ENCODE data around the gene DDX52. TPM values are rescaled to one million over a fixed set of nuclear protein-coding genes. Genes with fewer than 3 reads are reported as not detected.

Gene DDX52
- total and polyA plus RNA-seq, 2 of the 13 experiments (the other 11 are each of a cell fraction or from before 2014, with no cell fraction given), result 8.9 to 36.1 TPM

DNA sequence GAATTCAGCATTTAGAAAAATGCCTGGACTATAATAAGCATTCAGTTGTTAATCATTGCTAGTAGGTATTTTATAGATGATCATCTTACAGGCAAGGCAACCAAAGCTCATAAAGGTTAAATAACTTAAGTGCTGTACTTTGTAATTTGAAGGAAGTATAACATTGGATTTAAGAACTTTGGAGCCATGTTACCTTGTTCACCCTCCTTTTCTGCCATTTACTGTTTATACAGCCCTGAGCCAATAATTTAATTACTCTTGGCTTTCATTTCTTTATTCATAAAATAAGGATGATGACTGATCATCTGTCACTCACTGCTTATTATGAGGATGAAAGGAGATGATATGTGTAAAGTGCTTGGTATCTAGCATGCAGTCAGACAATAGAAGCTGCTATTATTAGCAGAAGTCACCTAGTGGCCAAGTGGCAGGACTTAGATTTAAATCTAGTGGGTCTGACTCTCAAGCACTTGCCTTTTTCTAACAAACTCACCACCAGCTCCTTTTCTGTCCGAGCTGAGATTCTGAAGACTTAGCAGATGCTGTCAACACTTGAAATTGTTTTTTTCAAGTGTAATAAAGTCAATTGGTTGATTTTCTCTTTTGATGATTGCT lies 18.3 kb upstream of the DDX52 start:
- 20% methylated on average over 1 of the region's 1 CpG for WGBS (ENCODE audit: low lambda C conversion rate)
- FAIRE-seq (no peak), ATAC-seq (no peak), DNase-seq (ENCODE audit: low spot score) (no peak)
- Histone ChIP-seq H3K36me3 (replicated peaks in 1 of 2; ENCODE audit: control insufficient read depth in 1 of 2, insufficient read depth in 2 of 2, low read length in 2 of 2) (no peaks in the 10 kb centered on the region), H3K79me2 (ENCODE audit: insufficient read depth, low read length) (no peaks in the 10 kb centered on the region), H3K9ac (ENCODE audit: insufficient read depth, low read depth, low read length) (no peak overlapping the region), H3K9me3 (ENCODE audit: low read length) (no peaks in the 10 kb centered on the region), H3K4me2 (ENCODE audit: low read depth, low read length) (no peak overlapping the region), H4K20me1 (ENCODE audit: insufficient read depth, low read length) (no peaks in the 10 kb centered on the region), H3K4me3 (replicated peaks in 1 of 3; ENCODE audit: insufficient read depth in 1 of 3, low read depth in 2 of 3, low read length in 3 of 3) (no peak overlapping the region), H2AFZ (ENCODE audit: low read length) (no peak overlapping the region), H3K4me1 (ENCODE audit: insufficient read depth, low read length) (peaks cover 23% of the 10 kb centered on the region), H3K27ac (ENCODE audit: extremely low read length, insufficient read depth, low read length) (no peak overlapping the region), H3K27me3 (ENCODE audit: control insufficient read depth in 1 of 2, insufficient read depth in 2 of 2, low read length in 2 of 2) (no peaks in the 10 kb centered on the region)
- POLR2A ChIA-PET, result interaction anchor here (0.9 to 2.3 kb wide), 2 partner anchors 10 to 47 kb away, joined by 3 to 7 read pairs; no protein-coding TSS in a partner anchor
- CTCF ChIA-PET (ENCODE audit: low intra/inter-chr PET ratio, low total read pairs), result no interaction called here
- TF ChIP-seq, protein P1, sequence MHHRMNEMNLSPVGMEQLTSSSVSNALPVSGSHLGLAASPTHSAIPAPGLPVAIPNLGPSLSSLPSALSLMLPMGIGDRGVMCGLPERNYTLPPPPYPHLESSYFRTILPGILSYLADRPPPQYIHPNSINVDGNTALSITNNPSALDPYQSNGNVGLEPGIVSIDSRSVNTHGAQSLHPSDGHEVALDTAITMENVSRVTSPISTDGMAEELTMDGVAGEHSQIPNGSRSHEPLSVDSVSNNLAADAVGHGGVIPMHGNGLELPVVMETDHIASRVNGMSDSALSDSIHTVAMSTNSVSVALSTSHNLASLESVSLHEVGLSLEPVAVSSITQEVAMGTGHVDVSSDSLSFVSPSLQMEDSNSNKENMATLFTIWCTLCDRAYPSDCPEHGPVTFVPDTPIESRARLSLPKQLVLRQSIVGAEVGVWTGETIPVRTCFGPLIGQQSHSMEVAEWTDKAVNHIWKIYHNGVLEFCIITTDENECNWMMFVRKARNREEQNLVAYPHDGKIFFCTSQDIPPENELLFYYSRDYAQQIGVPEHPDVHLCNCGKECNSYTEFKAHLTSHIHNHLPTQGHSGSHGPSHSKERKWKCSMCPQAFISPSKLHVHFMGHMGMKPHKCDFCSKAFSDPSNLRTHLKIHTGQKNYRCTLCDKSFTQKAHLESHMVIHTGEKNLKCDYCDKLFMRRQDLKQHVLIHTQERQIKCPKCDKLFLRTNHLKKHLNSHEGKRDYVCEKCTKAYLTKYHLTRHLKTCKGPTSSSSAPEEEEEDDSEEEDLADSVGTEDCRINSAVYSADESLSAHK (CRISPR knock-in tag; IDR thresholded peaks at IDR 0.05; ENCODE audit: borderline replicate concordance), result no peak
- no peak for TF ChIP-seq SAFB2 (CRISPR knock-in tag; IDR thresholded peaks at IDR 0.05; ENCODE audit: borderline replicate concordance, low read depth)
- TF ChIP-seq ZNF496 (CRISPR knock-in tag; IDR thresholded peaks at IDR 0.05; ENCODE audit: insufficient replicate concordance), result no peak
- TF ChIP-seq ZNF513 (CRISPR knock-in tag; conservative IDR thresholded peaks at IDR 0.05), result no peak
- TF ChIP-seq, protein P2, sequence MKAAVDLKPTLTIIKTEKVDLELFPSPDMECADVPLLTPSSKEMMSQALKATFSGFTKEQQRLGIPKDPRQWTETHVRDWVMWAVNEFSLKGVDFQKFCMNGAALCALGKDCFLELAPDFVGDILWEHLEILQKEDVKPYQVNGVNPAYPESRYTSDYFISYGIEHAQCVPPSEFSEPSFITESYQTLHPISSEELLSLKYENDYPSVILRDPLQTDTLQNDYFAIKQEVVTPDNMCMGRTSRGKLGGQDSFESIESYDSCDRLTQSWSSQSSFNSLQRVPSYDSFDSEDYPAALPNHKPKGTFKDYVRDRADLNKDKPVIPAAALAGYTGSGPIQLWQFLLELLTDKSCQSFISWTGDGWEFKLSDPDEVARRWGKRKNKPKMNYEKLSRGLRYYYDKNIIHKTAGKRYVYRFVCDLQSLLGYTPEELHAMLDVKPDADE (CRISPR knock-in tag; IDR thresholded peaks at IDR 0.05), result no peak
- no peak for TF ChIP-seq ZNF768 (CRISPR knock-in tag; IDR thresholded peaks at IDR 0.05)
- no peak for TF ChIP-seq NR2F2 (IDR thresholded peaks at IDR 0.05; ENCODE audit: borderline replicate concordance, low read depth)
- TF ChIP-seq, protein P3, sequence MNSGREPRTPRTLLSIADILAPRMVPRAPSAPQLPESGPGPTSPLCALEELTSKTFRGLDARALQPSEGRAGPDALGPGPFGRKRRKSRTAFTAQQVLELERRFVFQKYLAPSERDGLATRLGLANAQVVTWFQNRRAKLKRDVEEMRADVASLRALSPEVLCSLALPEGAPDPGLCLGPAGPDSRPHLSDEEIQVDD (CRISPR knock-in tag; IDR thresholded peaks at IDR 0.05; ENCODE audit: borderline replicate concordance), result no peak
- no peak for TF ChIP-seq SIX1 (CRISPR knock-in tag; IDR thresholded peaks at IDR 0.05; ENCODE audit: borderline replicate concordance)
- TF ChIP-seq RFX1 (IDR thresholded peaks at IDR 0.05), result no peak
- BruUV-seq (replicated peaks), result no TSS peak
- in situ Hi-C loops (cut with HindIII; ENCODE audit: extremely low pct_ligation_motif_present, low pct_unique_long_range_greater_than_20kb) (no loop called here), intact Hi-C loops (cut with micrococcal nuclease; ENCODE audit: unreplicated experiment) (no loop called here)

Measured in HepG2 (cell line).